Tibial artery (tissue), 4 donors: ENCODE results near the gene LGALS3BP.

ENCODE experiments used
- DNase-seq, 2 donors: peaks; one replicate each; pipeline ENCODE4 v3.0.0-alpha.2; 2019
- H3K27ac ChIP-seq, 2 donors: fragments of 200-600 bp; sonication (generic) in 1 of 2; 1 replicate in 1 of 2; 2 replicates in 1 of 2; pipeline ENCODE4 v1.5.1; 2018 to 2019; ENCODE audit warnings: mild to moderate bottlenecking in 1 of 2
- H3K27me3 ChIP-seq, 2 donors: fragments of 200-600 bp; sonication (generic) in 1 of 2; one replicate each; pipeline versions ENCODE4 v1.5.1 to v1.6.0; 2016 to 2019
- H3K36me3 ChIP-seq, 3 donors: fragments of 200-600 bp; sonication (generic) in 2 of 3; one replicate each; pipeline ENCODE4 v1.5.1; 2016 to 2019; ENCODE audit warnings: mild to moderate bottlenecking in 2 of 3
- H3K4me1 ChIP-seq, 4 donors: fragments of 200-600 bp; sonication (generic) in 2 of 4; 1 replicate in 3 of 4; 2 replicates in 1 of 4; pipeline ENCODE4 v1.5.1; 2016 to 2019
- H3K4me3 ChIP-seq, 2 donors: fragments of 200-600 bp; sonication (generic) in 1 of 2; 1 replicate in 1 of 2; 2 replicates in 1 of 2; pipeline ENCODE4 v1.5.1; 2018 to 2019; ENCODE audit warnings: mild to moderate bottlenecking in 2 of 2
- H3K9me3 ChIP-seq, 3 donors: fragments of 200-600 bp; sonication (generic) in 1 of 3; one replicate each; pipeline ENCODE4 v1.5.1; 2016 to 2019
- CTCF ChIP-seq, 2 experiments: fragments of 200-600 bp in 1 of 2; fragments of 450-650 bp in 1 of 2; IDR thresholded peaks; one replicate each; pipeline ENCODE4 v1.5.1; 2017 to 2019; ENCODE audit warnings: antibody characterized with exemption in 2 of 2, mild to moderate bottlenecking in 1 of 2, moderate library complexity in 1 of 2
- intact Hi-C: fragments of 100-400 bp; cut with DNase I; formaldehyde crosslinking; loops from one replicate; pipeline ENCODE4 v1.15.0; 2023; ENCODE audit warnings: low total_unique reads

Gene LGALS3BP, protein sequence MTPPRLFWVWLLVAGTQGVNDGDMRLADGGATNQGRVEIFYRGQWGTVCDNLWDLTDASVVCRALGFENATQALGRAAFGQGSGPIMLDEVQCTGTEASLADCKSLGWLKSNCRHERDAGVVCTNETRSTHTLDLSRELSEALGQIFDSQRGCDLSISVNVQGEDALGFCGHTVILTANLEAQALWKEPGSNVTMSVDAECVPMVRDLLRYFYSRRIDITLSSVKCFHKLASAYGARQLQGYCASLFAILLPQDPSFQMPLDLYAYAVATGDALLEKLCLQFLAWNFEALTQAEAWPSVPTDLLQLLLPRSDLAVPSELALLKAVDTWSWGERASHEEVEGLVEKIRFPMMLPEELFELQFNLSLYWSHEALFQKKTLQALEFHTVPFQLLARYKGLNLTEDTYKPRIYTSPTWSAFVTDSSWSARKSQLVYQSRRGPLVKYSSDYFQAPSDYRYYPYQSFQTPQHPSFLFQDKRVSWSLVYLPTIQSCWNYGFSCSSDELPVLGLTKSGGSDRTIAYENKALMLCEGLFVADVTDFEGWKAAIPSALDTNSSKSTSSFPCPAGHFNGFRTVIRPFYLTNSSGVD

GRCh38 chr17:78979780-78980623 lies at the start of gene LGALS3BP:
Gene LGALS3BP (minus strand): TSS chr17:78979923. CDS start chr17:78977191, 2,732 bp downstream.
- peak within 1 kb of the TSS; percentile 27 to 60 for H3K27ac ChIP-seq
- peaks cover 0 to 52% (median 40%) of the 10 kb centered on the region in 4 donors for H3K4me1 ChIP-seq
- H3K4me3 ChIP-seq: peak within 1 kb of the TSS; percentile 29 to 33
- DNase-seq: peak in 1 of 2 donors; percentile 80
- no peak for TF ChIP-seq CTCF (IDR thresholded peaks at IDR 0.05)
- H3K27me3 ChIP-seq: no peaks in the 10 kb centered on the region
- H3K36me3 ChIP-seq: no peaks in the 10 kb centered on the region
- intact Hi-C loops: no loop called here
- no peaks in the 10 kb centered on the region for H3K9me3 ChIP-seq

DNA sequence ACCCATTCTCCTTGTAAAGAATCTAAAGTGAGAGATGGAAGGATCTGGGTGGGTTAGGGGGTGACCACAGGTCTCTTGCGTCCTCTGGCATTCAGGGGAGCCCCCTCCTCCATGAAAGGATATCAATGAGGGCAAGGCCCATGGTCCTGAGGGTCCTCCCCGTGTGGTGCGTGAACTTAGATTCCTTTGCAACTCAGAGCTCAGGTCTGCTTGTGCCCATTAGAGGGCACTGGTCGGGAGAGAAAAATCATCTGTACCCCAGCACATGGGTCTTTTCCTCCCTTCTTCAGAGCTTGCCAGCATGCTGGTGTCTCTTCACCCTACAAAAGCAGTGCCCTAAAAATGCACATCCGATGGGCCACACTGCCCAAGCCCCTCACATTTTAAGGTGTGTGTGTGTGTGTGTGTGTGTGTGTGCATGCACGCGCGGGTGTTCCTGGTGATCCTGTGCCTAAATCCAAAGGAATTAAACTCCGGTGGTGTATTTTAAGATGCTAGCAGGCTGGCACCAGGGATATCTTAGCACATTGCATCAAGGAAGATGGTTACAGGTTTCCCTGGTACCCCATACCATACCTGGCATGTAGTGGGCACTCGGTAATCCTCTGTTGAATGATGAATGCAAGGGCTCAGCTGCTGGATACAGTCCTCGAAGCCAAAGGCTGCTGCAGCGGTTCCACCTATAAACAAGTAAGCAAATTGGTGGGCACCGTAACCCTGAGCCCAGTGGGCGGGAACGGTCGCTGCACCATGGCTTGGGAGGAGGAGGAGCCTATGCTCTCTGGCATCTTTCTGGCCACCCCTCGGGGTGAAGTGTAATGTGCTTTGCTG lies 49.0 kb upstream of the LGALS3BP start:
- Histone ChIP-seq H3K27ac (peak overlapping the region; percentile 96), H3K27me3 (no peaks in the 10 kb centered on the region), H3K9me3 (no peaks in the 10 kb centered on the region), H3K4me3 (peak overlapping the region; percentile 85 to 91), H3K36me3 (peaks cover 0 to 4% (median 0%) of the 10 kb centered on the region in 3 donors), H3K4me1 (peaks cover 0 to 80% (median 55%) of the 10 kb centered on the region in 4 donors)
- intact Hi-C loops: no loop called here
- DNase-seq: peak; percentile 20 to 66
- peak in 1 of 2 experiments; percentile 26 for TF ChIP-seq CTCF (IDR thresholded peaks at IDR 0.05)

- Histone ChIP-seq H3K36me3 (peaks cover 0 to 4% (median 0%) of the 10 kb centered on the region in 3 donors), H3K9me3 (no peaks in the 10 kb centered on the region), H3K27ac (peak overlapping the region; percentile 96), H3K4me1 (peaks cover 0 to 80% (median 54%) of the 10 kb centered on the region in 4 donors), H3K27me3 (no peaks in the 10 kb centered on the region), H3K4me3 (peak overlapping the region; percentile 85 to 91)
- DNase-seq: peak; percentile 70 to 92
- TF ChIP-seq CTCF (IDR thresholded peaks at IDR 0.05): peak in 1 of 2 experiments; percentile 5
- intact Hi-C loops: no loop called here
Observed at GRCh38 chr17:79027925-79028491, 48.3 kb upstream of the LGALS3BP start.

GRCh38 chr17:79027274-79027924 lies 47.7 kb upstream of the LGALS3BP start:
- H3K9me3 ChIP-seq: no peaks in the 10 kb centered on the region
- TF ChIP-seq CTCF (IDR thresholded peaks at IDR 0.05): no peak
- intact Hi-C loops: no loop called here
- peaks cover 0 to 4% (median 0%) of the 10 kb centered on the region in 3 donors for H3K36me3 ChIP-seq
- peaks cover 0 to 80% (median 58%) of the 10 kb centered on the region in 4 donors for H3K4me1 ChIP-seq
- peak overlapping the region; percentile 96 for H3K27ac ChIP-seq
- peak; percentile 21 to 67 for DNase-seq
- H3K4me3 ChIP-seq: peak overlapping the region; percentile 85 to 91
- H3K27me3 ChIP-seq: no peaks in the 10 kb centered on the region
